Endothelial cell of umbilical vein (primary cell): ENCODE data around the gene PSMA8. TPM values are rescaled to one million over a fixed set of nuclear protein-coding genes. Genes with fewer than 3 reads are reported as not detected.

Source experiments
- BruUV-seq: library from RNA; stranded (reverse); fragments of 400-500 nt; replicated peaks from 2 replicates; lab custom pipeline; 2021; lab: Mats Ljungman, UMichigan
- CTCF ChIA-PET: fragments of 300-600, 350-600 bp; sonication (Branson Sonifier 250); formaldehyde crosslinking; loops from one replicate; lab custom pipeline; 2021; ENCODE audit warnings: antibody characterized with exemption, inconsistent platforms; lab: Charles Lee
- POLR2A ChIA-PET: fragments of 300-600, 350-600 bp; sonication (Branson Sonifier 250); formaldehyde crosslinking; loops from one replicate; lab custom pipeline; 2021; ENCODE audit warnings: antibody characterized with exemption, inconsistent platforms; lab: Charles Lee
- DNase-seq: peaks from one replicate; pipeline ENCODE4 v3.0.0-alpha.2; 2011; ENCODE audit warnings: low read depth, low spot score
- FAIRE-seq: peaks from 2 replicates; lab custom pipeline; 2011; peaks lifted over from hg19 to GRCh38; lab: Jason Lieb, UNC
- H2AFZ ChIP-seq: 2 replicates; pipeline ENCODE4 v1.6.0; 2012; ENCODE audit warnings: low read depth, low read length, control low read depth, inconsistent platforms
- H3K27ac ChIP-seq: 2 replicates; pipeline ENCODE4 v1.5.1; 2011; ENCODE audit warnings: low read depth, mild to moderate bottlenecking, control low read depth, low read length, moderate library complexity; ENCODE audit not compliant: insufficient read depth
- H3K27me3 ChIP-seq, 2 experiments: 2 replicates each; pipeline versions ENCODE4 v1.6.0 to v1.6.1; 2011; ENCODE audit warnings: low read length in 2 of 2, mixed read lengths in 1 of 2; ENCODE audit not compliant: control insufficient read depth in 2 of 2, insufficient read depth in 2 of 2
- H3K36me3 ChIP-seq, 2 experiments: 2 replicates in 1 of 2; 3 replicates in 1 of 2; pipeline ENCODE4 v1.5.1; 2011; ENCODE audit warnings: low read length in 2 of 2, mild to moderate bottlenecking in 1 of 2, moderate library complexity in 1 of 2; ENCODE audit not compliant: control insufficient read depth in 2 of 2, insufficient read depth in 2 of 2; ENCODE audit errors: extremely low read depth in 1 of 2
- H3K4me1 ChIP-seq: 3 replicates; pipeline ENCODE4 v1.5.1; 2011; ENCODE audit warnings: mild to moderate bottlenecking, low read length; ENCODE audit not compliant: control insufficient read depth, insufficient read depth; ENCODE audit errors: extremely low read depth
- H3K4me2 ChIP-seq: 2 replicates; pipeline ENCODE4 v1.6.1; 2011; ENCODE audit warnings: low read length, control low read depth, mixed read lengths; ENCODE audit not compliant: insufficient read depth
- H3K4me3 ChIP-seq, 3 experiments: fragments of 200-600 bp in 1 of 3; sonication (generic), shearing (Covaris generic) in 1 of 3; replicated peaks in 1 of 3; 2 replicates each; pipeline ENCODE4 v1.5.1; 2011 to 2016; ENCODE audit warnings: control low read depth in 3 of 3, low read length in 3 of 3, mild to moderate bottlenecking in 2 of 3, inconsistent platforms in 1 of 3, low read depth in 1 of 3, moderate library complexity in 1 of 3; ENCODE audit not compliant: insufficient read depth in 1 of 3
- H3K79me2 ChIP-seq: 2 replicates; pipeline ENCODE4 v1.6.0; 2012; ENCODE audit warnings: low read length, inconsistent platforms; ENCODE audit not compliant: control insufficient read depth, insufficient read depth
- H3K9ac ChIP-seq: replicated peaks from 2 replicates; pipeline ENCODE3; 2011; ENCODE audit warnings: low read length, control low read depth; ENCODE audit not compliant: insufficient read depth; ENCODE audit errors: extremely low read depth
- H3K9me1 ChIP-seq: replicated peaks from 3 replicates; pipeline ENCODE4 v1.6.0; 2011; ENCODE audit warnings: mild to moderate bottlenecking, low read length; ENCODE audit not compliant: control insufficient read depth, insufficient read depth; ENCODE audit errors: extremely low read depth
- H3K9me3 ChIP-seq: replicated peaks from 2 replicates; pipeline ENCODE4 v1.5.1; 2012; ENCODE audit warnings: low read length, inconsistent platforms; ENCODE audit not compliant: control insufficient read depth, insufficient read depth
- H4K20me1 ChIP-seq: replicated peaks from 2 replicates; pipeline ENCODE3; 2011; ENCODE audit warnings: mild to moderate bottlenecking, low read length; ENCODE audit not compliant: control insufficient read depth, insufficient read depth; ENCODE audit errors: extremely low read depth
- FOS ChIP-seq: IDR thresholded peaks from 2 replicates; pipeline ENCODE4 v1.6.1; 2011; ENCODE audit warnings: mild to moderate bottlenecking, low read length, moderate library complexity, borderline replicate concordance; ENCODE audit not compliant: insufficient read depth
- GATA2 ChIP-seq: IDR thresholded peaks from 2 replicates; pipeline ENCODE4 v1.7.0; 2011; ENCODE audit warnings: low read depth, mild to moderate bottlenecking, moderate library complexity, mixed read lengths, low read length; ENCODE audit not compliant: insufficient read length, insufficient read depth
- JUN ChIP-seq: IDR thresholded peaks from 2 replicates; pipeline ENCODE4 v1.6.1; 2011; ENCODE audit warnings: borderline replicate concordance, low read depth; ENCODE audit not compliant: insufficient read length, insufficient read depth
- MAX ChIP-seq: IDR thresholded peaks from 2 replicates; pipeline ENCODE4 v1.6.1; 2011; ENCODE audit not compliant: insufficient read depth, insufficient read length
- MYC ChIP-seq: IDR thresholded peaks from one replicate; pipeline ENCODE4 v1.6.1; 2011; ENCODE audit warnings: mild to moderate bottlenecking, low read depth, low read length
- POLR2A ChIP-seq: IDR thresholded peaks from 2 replicates; pipeline ENCODE4 v1.6.1; 2012; ENCODE audit warnings: low read depth, mild to moderate bottlenecking, control low read depth, low read length
- POLR2AphosphoS5 ChIP-seq: IDR thresholded peaks from 2 replicates; pipeline ENCODE4 v1.6.1; 2012; ENCODE audit warnings: low read depth, mild to moderate bottlenecking, control low read depth, low read length, moderate library complexity; ENCODE audit not compliant: insufficient read depth
- dilution Hi-C: fragments of 300-500 bp; cut with MboI; formaldehyde crosslinking; loops from one replicate; pipeline ENCODE4 v1.15.0; 2019; ENCODE audit warnings: low sequenced_read_pairs; ENCODE audit not compliant: extremely low pct_ligation_motif_present
- intact Hi-C: fragments of 100-400 bp; cut with micrococcal nuclease; formaldehyde crosslinking; loops from one replicate; pipeline ENCODE4 v1.10.0; 2022
- polyA plus RNA-seq, 4 experiments: library from polyadenylated mRNA; depleted of rRNA in 3 of 4; stranded (reverse) in 3 of 4; unstranded in 1 of 4; fragments of >200 nt; gene quantifications; 2 replicates each; pipeline versions ENCODE4 v1.2.1 to v1.2.3, GENCODE V29; 2011 to 2012; ENCODE audit warnings: missing spikeins in 1 of 4
- total RNA-seq: library from RNA; stranded (reverse); gene quantifications from 2 replicates; pipeline ENCODE4 v1.2.3, GENCODE V29; 2021
- TF ChIP-seq, protein P1 (sequence below), 2 donors: IDR thresholded peaks; 1 replicate in 1 of 2; 2 replicates in 1 of 2; pipeline ENCODE4 v1.5.1; 2011; ENCODE audit warnings: low read length in 2 of 2, mild to moderate bottlenecking in 2 of 2, moderate library complexity in 2 of 2, control low read depth in 1 of 2, inconsistent platforms in 1 of 2, low read depth in 1 of 2; ENCODE audit not compliant: insufficient read depth in 1 of 2; ENCODE audit errors: extremely low read depth in 1 of 2

Gene PSMA8
- total and polyA plus RNA-seq, 2 donors (not counting 3 experiments of a cell fraction or from before 2014, with no cell fraction given): not detected

DNA sequence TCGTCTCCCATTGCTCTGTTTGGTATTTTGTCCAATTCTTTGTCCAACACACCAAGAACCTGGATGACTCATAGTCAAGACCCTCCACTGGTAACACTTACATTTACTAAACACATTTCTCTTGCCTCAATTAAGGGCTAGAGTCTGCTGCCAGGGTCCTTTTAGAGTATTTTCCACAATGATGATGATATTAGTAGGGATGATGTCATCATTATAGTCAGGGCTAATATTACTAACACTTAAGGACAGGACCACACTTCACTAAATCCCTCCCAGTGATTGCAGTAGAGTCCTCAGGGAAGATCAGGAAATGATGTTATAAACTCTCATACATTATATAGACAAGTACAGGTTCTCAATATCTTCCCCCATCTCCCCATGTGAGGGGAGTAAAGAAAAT, 29.6 kb upstream of the PSMA8 start:
- no peak overlapping the region for H3K4me3 ChIP-seq
- FAIRE-seq: no peak
- peaks cover 0 to under 1% of the 10 kb centered on the region in 2 experiments for H3K27me3 ChIP-seq
- no peak for DNase-seq
- BruUV-seq: no TSS peak
- no peak overlapping the region for H2AFZ ChIP-seq
- no peaks in the 10 kb centered on the region for H3K79me2 ChIP-seq
- no peaks in the 10 kb centered on the region for H4K20me1 ChIP-seq
- H3K9me1 ChIP-seq: no peaks in the 10 kb centered on the region
- dilution Hi-C loops (no loop called here), intact Hi-C loops (no loop called here)
- H3K27ac ChIP-seq: no peak overlapping the region
- ChIA-PET POLR2A (no interaction called here), CTCF (no interaction called here)
- no peak overlapping the region for H3K9ac ChIP-seq
- TF ChIP-seq POLR2A (no peak), JUN (peak; percentile 3)
- no peaks in the 10 kb centered on the region for H3K4me1 ChIP-seq
- no peaks in the 10 kb centered on the region for H3K36me3 ChIP-seq
- no peaks in the 10 kb centered on the region for H3K9me3 ChIP-seq
- no peak overlapping the region for H3K4me2 ChIP-seq

GRCh38 chr18:26119246-26119645, 14.4 kb upstream of the PSMA8 start:
- POLR2A ChIA-PET: no interaction called here
- Histone ChIP-seq H3K79me2 (no peaks in the 10 kb centered on the region), H3K9me3 (no peaks in the 10 kb centered on the region), H3K27me3 (no peaks in the 10 kb centered on the region), H3K4me1 (no peaks in the 10 kb centered on the region), H3K27ac (no peak overlapping the region), H2AFZ (no peak overlapping the region), H3K9me1 (peaks cover 3% of the 10 kb centered on the region), H3K9ac (no peak overlapping the region), H3K4me2 (no peak overlapping the region), H4K20me1 (no peaks in the 10 kb centered on the region), H3K4me3 (no peak overlapping the region), H3K36me3 (no peaks in the 10 kb centered on the region)
- no peak for FAIRE-seq
- dilution Hi-C loops (no loop called here), intact Hi-C loops (no loop called here)
- no TSS peak for BruUV-seq
- TF ChIP-seq FOS (no peak), MYC (no peak), POLR2A (no peak), POLR2AphosphoS5 (no peak), JUN (no peak), MAX (no peak), GATA2 (no peak)
- TF ChIP-seq, protein P1, sequence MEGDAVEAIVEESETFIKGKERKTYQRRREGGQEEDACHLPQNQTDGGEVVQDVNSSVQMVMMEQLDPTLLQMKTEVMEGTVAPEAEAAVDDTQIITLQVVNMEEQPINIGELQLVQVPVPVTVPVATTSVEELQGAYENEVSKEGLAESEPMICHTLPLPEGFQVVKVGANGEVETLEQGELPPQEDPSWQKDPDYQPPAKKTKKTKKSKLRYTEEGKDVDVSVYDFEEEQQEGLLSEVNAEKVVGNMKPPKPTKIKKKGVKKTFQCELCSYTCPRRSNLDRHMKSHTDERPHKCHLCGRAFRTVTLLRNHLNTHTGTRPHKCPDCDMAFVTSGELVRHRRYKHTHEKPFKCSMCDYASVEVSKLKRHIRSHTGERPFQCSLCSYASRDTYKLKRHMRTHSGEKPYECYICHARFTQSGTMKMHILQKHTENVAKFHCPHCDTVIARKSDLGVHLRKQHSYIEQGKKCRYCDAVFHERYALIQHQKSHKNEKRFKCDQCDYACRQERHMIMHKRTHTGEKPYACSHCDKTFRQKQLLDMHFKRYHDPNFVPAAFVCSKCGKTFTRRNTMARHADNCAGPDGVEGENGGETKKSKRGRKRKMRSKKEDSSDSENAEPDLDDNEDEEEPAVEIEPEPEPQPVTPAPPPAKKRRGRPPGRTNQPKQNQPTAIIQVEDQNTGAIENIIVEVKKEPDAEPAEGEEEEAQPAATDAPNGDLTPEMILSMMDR (IDR thresholded peaks at IDR 0.05; ENCODE audit: extremely low read depth in 1 of 2, insufficient read depth in 1 of 2, low read depth in 1 of 2, low read length in 2 of 2): no peak
- CTCF ChIA-PET: no interaction called here
- no peak for DNase-seq
